ENCODE data around the gene BMERB1.
A peak's percentile ranks its signal among the peaks of the same experiment; 100 is the strongest.

DNA sequence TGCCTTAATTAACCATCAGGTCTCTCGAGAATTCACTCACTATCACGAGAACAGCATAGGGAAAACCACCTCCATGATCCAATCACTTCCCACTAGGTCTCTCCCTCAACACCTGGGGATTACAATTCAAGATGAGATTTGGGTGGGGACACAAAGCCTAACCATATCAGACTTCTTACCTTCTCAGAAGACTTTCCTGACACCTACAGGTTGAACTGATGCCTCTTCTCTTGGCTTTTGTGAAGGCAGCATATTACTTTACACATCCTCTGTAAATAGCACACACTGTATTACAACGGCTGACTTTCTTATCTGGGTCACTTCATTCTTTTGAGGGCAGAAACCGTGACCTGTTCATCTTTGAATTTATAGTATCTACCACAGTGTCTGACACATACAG, 23.6 kb downstream of the BMERB1 start:
- TF ChIP-seq, protein P1, sequence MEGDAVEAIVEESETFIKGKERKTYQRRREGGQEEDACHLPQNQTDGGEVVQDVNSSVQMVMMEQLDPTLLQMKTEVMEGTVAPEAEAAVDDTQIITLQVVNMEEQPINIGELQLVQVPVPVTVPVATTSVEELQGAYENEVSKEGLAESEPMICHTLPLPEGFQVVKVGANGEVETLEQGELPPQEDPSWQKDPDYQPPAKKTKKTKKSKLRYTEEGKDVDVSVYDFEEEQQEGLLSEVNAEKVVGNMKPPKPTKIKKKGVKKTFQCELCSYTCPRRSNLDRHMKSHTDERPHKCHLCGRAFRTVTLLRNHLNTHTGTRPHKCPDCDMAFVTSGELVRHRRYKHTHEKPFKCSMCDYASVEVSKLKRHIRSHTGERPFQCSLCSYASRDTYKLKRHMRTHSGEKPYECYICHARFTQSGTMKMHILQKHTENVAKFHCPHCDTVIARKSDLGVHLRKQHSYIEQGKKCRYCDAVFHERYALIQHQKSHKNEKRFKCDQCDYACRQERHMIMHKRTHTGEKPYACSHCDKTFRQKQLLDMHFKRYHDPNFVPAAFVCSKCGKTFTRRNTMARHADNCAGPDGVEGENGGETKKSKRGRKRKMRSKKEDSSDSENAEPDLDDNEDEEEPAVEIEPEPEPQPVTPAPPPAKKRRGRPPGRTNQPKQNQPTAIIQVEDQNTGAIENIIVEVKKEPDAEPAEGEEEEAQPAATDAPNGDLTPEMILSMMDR (conservative IDR thresholded peaks at IDR 0.05; ENCODE audit: low read depth, low read length) = peak; percentile 19; the same call in 1 of the 2 replicates
- no peak for TF ChIP-seq EZH2 (IDR thresholded peaks at IDR 0.05; ENCODE audit: low read length, unreplicated experiment)
- no peak for TF ChIP-seq EZH2phosphoT487 (IDR thresholded peaks at IDR 0.05; ENCODE audit: borderline replicate concordance, low read length)
